Measurements from ENCODE around the gene OR6C70.
"Not testable (repeated sequence)": the region's sequence is repeated elsewhere in the genome, so short reads cannot be mapped to it uniquely, and the experiment has no call there.

GRCh38 chr12:55441233-55441632, 28.7 kb downstream of the OR6C70 start:
- not testable (repeated sequence) for TF ChIP-seq CTCF, EP300, POLR2A (IDR thresholded peaks at IDR 0.05)

All from tibial nerve (tissue), 4 donors.